Amygdala (tissue), 56 donors: Measurements from ENCODE around the gene ZNF446.
"Not testable (repeated sequence)": the region's sequence is repeated elsewhere in the genome, so short reads cannot be mapped to it uniquely, and the experiment has no call there.

Source experiments
- DNase-seq, 56 donors: peaks; one replicate each; lab custom pipeline; 2025; lab: John Stamatoyannopoulos, UW

The ZNF446 gene

GRCh38 chr19:58469241-58470013 lies 6.7 kb upstream of the ZNF446 start:
- no peak for DNase-seq

DNA sequence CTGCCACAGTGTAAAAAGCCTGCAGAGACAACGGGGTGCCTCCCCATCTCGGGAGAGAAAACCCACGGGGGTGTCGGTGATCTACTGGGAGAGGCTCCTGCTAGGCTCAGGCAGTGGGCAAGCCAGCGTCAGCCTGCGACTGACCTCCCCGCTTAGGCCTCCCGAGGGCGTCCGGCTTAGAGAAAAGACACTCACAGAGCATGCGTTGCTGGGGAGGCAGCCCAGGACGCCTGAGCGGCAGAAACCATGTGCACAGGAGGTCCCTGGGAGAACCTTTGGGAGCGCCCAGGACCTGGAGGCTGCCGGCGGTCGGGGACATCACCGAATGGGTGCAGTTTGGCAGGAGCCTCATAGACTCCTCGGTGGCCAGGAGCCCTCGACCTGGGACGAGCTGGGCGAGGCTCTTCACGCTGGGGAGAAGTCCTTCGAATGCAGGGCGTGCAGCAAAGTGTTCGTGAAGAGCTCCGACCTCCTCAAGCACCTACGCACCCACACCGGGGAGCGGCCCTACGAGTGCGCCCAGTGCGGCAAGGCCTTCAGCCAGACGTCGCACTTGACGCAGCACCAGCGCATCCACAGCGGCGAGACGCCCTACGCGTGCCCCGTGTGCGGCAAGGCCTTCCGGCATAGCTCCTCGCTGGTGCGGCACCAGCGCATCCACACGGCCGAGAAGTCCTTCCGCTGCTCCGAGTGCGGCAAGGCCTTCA lies 5.2 kb upstream of the ZNF446 start:
- DNase-seq: not testable (repeated sequence)

DNA sequence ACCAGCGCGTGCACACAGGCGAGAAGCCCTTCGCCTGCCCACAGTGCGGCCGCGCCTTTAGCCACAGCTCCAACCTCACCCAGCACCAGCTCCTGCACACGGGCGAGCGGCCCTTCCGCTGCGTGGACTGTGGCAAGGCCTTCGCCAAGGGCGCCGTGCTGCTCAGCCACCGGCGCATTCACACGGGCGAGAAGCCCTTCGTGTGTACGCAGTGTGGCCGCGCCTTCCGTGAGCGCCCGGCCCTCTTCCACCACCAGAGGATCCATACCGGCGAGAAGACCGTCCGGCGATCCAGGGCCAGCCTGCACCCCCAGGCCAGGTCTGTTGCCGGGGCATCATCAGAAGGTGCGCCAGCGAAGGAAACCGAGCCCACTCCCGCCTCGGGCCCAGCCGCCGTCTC lies 4.4 kb upstream of the ZNF446 start:
- DNase-seq: no peak

- no peak for DNase-seq
Observed at GRCh38 chr19:58473775-58474174, 2.4 kb upstream of the ZNF446 start.

GRCh38 chr19:58474291-58474996 lies 1.7 kb upstream of the ZNF446 start:
- no peak for DNase-seq

DNA sequence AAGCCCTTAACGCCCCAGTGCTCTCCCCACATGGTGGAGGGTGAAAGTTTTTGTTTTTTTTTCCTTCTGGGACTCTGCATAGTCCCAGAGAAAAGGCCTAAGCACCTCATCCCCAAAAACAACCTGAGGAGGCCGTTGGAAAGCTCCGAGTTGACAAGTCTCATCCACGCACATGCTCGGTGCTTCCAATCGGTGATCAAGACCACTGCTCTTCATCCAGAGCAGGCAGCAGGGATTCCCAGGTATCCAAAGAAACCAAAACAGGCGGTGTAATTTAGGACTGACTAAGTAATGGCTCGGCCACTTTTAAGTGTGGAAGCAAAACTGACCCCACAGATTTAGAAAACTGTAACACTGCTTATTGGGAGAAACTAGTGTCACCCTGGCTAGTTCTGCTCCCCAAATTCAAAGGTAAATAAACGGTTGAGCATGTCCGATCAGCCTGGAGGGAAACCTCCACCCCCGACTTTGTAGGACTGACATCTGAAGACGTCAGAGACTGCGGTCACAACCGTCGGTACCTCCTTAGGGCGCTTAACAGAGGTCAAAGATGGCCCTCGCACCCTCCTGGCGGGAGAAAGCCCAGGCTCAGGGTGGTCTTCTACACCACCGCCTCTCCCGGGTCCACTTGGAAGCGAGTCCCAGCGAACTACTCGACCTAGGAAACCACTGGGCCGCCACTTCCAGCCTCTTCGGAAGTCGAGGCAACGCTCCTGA lies 997 bp upstream of the ZNF446 start:
- DNase-seq: no peak

DNA sequence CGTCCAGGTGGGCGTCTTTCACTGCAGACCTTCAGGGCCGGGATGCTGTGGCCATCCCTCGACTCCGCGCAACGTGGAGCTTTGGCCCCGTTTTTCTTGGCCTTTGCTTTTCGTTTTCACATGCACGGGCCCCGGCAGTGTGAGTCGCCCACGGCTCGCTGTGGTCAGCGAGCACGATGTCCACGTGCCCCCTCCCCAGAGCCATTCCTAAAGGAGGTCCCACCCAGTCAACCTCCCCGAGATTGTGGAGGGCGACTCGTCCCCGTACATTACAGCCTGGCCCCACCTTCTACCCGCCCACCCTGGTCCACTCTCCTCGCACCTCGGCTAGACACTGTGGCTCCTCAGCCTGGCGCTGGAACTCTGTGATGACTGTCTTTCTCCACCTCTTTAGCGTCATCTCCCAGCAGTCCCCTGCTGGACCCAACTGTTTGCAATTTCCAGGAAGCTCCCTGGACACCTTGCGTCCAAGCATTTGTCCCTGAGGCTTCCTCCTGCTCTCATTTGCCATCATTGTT lies 405 bp downstream of the ZNF446 start:
- DNase-seq: peak in 8 of 56 donors; percentile 31 to 58 (median 38)

DNA sequence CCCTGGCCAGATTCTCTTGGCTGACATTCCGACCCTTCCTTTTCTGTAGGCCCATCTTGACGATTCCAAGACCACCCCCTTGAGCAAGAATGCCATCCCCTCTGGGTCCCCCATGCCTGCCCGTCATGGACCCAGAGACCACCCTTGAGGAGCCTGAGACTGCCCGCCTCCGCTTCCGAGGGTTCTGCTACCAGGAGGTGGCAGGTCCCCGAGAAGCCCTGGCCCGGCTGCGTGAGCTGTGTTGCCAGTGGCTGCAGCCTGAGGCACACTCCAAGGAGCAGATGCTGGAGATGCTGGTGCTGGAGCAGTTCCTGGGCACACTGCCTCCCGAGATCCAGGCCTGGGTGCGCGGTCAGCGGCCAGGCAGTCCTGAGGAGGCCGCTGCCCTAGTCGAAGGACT lies 978 bp downstream of the ZNF446 start:
- DNase-seq: no peak

DNA sequence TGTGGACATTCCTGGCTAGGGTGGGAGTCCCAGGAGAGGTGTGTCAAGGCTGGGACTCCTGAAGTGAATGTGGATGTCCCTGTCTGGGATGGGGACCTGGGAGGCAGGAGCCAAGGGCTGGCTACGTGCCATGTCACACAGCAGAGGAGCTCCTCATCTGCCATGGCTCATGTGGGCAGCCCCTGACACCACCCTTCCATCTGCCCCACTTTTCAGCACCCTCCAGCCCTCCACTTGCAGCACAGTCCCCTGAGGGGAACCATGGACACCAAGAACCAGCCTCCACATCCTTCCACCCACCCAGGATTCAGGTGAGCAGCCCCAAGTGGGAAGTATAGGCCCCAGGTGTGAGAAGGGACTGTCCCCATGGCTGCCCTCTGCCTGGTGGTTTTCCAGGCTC lies 1.7 kb downstream of the ZNF446 start:
- no peak for DNase-seq

DNA sequence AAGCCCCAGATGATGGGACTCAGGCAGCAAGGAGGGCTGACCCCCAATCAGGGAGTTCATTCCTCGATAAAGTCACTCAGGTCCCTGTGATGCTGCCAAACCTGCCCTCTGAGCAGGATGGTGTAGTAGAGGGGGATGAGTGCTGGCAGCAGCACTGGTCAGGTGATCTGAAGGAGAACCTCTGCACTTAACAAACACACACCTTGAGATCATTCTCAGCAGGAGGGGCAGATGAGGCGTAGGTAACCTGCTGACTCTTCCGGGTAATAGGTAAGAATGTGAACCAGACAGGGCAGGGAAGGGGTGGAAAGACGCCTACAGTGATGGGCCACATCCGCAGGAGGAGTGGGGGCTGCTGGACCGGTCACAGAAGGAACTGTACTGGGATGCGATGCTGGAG lies 3.2 kb downstream of the ZNF446 start:
- no peak for DNase-seq

GRCh38 chr19:58479736-58480480 lies 3.8 kb downstream of the ZNF446 start:
- DNase-seq: no peak

- no peak for DNase-seq
Observed at GRCh38 chr19:58480481-58480830, 4.3 kb downstream of the ZNF446 start.

DNA sequence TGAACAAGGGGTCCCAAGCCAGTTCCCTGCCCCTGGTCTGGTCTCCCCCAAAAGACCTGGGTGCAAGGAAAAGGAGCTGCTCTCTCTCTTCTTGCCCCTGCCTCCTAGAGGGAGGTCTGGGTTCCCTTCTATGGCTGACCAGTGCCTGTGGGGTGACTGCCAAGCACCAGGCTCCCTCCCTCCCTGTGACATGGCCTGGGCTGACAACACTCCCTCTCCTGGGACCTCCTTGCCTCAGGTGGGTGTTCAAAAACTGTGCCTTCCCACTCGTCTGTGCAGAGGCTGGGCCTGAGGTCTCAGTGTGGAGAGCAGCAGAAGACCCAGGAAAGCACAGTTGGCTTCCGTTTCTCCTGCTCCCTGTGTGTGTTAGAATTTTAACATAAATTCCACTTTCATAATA lies 4.7 kb downstream of the ZNF446 start:
- no peak for DNase-seq

DNA sequence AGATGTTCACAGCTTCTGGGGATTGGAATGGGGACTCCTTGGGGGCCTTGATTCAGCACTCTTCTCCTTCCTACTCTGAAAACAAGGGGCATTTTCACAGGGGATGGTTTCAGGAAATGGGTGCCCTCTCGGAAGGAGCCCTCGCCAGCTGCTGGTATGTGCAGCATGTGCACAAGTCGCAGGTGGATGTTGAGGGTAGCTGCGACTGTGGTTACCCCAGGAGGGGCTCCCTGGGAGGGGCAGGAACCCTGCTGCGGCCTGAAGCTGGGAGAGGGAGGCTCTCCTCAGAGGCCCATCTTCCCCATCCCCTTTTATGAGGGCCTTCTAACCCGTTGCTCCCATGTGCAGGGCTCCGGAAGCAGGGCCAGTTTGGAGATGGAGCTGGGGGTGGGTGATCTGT lies 6.2 kb downstream of the ZNF446 start:
- DNase-seq: no peak

DNA sequence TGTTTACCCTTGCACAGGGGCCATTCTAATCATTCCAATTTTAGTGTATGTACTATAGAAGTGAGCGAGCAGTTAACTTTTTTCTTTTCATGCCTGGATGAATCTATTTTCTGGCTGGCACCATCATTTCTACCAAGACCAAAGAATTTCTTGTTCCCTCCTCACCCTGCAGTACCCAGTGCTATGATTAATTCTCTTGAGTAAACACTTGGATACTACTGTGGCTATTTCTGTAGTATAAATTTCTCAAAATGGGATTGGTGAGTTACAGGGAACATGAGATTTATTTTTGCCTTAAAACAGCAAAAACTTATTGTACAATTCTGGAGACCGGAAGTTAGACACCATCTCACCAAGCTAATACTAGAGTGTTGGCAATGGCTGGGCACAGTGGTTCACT lies 7.6 kb downstream of the ZNF446 start:
- DNase-seq: no peak

GRCh38 chr19:58484349-58484748 lies 8.2 kb downstream of the ZNF446 start:
- not testable (repeated sequence) for DNase-seq

- DNase-seq: no peak
Observed at GRCh38 chr19:58491393-58491792, 15.2 kb downstream of the ZNF446 start.

- peak in 9 of 56 donors; percentile 16 to 70 (median 30) for DNase-seq
Observed at GRCh38 chr19:58492265-58492664, 16.1 kb downstream of the ZNF446 start.

- DNase-seq: no peak
Observed at GRCh38 chr19:58497634-58498170, 21.6 kb downstream of the ZNF446 start.
